ENCODE results near the gene CHRNA5.

DNA sequence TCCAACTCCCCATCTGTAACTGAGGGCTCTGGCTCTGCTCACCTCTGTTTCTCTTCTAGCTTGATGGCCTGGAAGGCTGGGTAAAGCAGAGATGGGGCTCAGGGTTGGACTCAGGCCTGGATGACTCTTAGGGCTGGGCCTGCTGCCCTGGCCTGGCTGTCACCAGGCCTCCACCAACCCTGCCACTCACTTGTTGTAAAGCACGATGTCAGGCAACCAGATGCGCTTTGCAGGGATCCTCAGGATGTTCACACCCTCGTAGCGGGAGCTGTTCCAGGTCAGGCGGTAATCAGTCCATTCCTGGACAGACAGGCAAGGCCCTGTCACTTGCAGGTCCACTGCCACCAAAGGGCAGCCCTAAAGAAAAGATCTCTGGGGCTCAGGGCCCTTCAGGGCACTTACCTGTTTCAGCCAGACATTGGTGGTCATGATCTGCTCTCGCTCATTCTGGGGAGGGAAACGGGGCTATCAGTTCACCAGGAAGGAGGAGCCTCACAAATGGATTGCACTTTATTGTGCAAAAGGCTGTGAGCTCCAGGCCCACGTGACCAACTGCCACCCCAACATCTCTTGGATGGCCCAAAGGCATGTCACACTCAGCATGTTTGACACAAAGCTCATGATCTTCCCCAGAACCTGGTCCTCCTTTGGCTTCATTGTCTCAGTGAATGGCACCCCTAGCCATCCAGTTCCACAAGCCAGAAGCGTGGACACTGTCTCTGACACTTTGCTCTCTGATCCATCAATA lies 65.7 kb downstream of the CHRNA5 start:
- TF ChIP-seq CTCF (IDR thresholded peaks at IDR 0.05; ENCODE audit: poor library complexity) (no peak), EZH2 (IDR thresholded peaks at IDR 0.05; ENCODE audit: borderline replicate concordance) (no peak)

All from hepatocyte (in vitro differentiated cells).